Ramos (cell line): Measurements from ENCODE around the gene REXO1.

Experiments
- in situ Hi-C: fragments of 300-500 bp; cut with MboI; formaldehyde crosslinking; loops from one replicate; pipeline ENCODE4 v1.14.3; 2022; ENCODE audit warnings: low sequenced_read_pairs; ENCODE audit not compliant: unreplicated experiment

Gene REXO1

GRCh38 chr19:1836458-1837221, 11.6 kb downstream of the REXO1 start:
- in situ Hi-C loops = no loop called here

GRCh38 chr19:1833540-1833939, 14.7 kb downstream of the REXO1 start:
- in situ Hi-C loops = no loop called here

GRCh38 chr19:1832046-1832663, 16.1 kb downstream of the REXO1 start:
- in situ Hi-C loops = no loop called here

GRCh38 chr19:1830978-1831377, 17.3 kb downstream of the REXO1 start:
- in situ Hi-C loops = no loop called here

- in situ Hi-C loops = no loop called here
These were observed 17.7 kb downstream of the REXO1 start for GRCh38 chr19:1830568-1830967.

GRCh38 chr19:1829958-1830357, 18.3 kb downstream of the REXO1 start:
- in situ Hi-C loops = no loop called here

GRCh38 chr19:1828279-1829238, 19.7 kb downstream of the REXO1 start:
- in situ Hi-C loops = no loop called here

GRCh38 chr19:1827566-1828278, 20.6 kb downstream of the REXO1 start:
- in situ Hi-C loops = no loop called here

- in situ Hi-C loops = no loop called here
These were observed 21.4 kb downstream of the REXO1 start for GRCh38 chr19:1826557-1827521.

GRCh38 chr19:1825909-1826556, 22.2 kb downstream of the REXO1 start:
- in situ Hi-C loops = no loop called here

- in situ Hi-C loops = no loop called here
These were observed 24.0 kb downstream of the REXO1 start for GRCh38 chr19:1824252-1824622.

GRCh38 chr19:1823539-1824251, 24.6 kb downstream of the REXO1 start:
- in situ Hi-C loops = no loop called here

- in situ Hi-C loops = no loop called here
These were observed 25.3 kb downstream of the REXO1 start for GRCh38 chr19:1823020-1823419.

- in situ Hi-C loops = no loop called here
These were observed 26.1 kb downstream of the REXO1 start for GRCh38 chr19:1822210-1822609.

GRCh38 chr19:1819341-1820255, 28.7 kb downstream of the REXO1 start:
- in situ Hi-C loops = no loop called here

GRCh38 chr19:1818549-1819195, 29.6 kb downstream of the REXO1 start:
- in situ Hi-C loops = no loop called here
